Activated CD8-positive, alpha-beta memory T cell treated with anti-CD3 and anti-CD28 coated beads, Interleukin-2, amount 50 U/mL, for 4 hours (primary cell): ENCODE data around the gene HTT.
"Not testable (repeated sequence)": the region's sequence is repeated elsewhere in the genome, so short reads cannot be mapped to it uniquely, and the experiment has no call there.

Experiments used
- DNase-seq: peaks from one replicate; pipeline ENCODE4 v3.0.0-alpha.2; 2020

Gene HTT

DNA sequence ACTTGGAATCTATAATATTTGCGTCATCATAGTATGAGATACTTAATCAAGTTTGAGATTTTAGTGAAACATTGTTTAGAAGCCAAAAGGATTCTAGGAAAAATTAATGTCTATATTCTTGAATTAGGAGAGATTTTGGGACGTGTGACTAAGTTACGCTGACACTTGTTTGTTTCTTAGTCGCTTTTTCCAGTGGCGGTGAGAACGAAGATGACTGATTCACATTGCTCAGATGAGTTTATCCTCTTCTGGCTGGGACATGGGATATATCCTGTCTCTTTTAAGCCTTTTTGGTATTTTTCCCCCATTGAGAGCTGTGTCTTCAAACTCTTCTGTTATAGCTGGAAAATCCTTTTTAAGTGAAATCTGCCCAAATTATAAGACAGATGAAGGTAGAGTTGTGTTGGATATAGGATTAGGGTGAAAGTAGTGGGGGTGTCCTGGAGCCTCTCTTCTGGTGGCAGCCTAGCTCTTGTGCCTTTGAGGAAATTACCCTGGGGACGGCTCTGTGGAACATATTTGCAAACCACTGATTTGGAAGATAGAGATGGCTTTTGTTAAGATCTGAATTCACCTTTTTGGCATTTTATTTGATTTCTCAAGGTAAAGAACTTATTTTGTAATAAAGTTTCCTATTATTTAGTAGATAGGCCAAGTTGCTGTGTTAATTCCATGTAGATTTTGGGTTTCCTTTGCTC lies 49.7 kb downstream of the HTT start:
- no peak for DNase-seq

DNA sequence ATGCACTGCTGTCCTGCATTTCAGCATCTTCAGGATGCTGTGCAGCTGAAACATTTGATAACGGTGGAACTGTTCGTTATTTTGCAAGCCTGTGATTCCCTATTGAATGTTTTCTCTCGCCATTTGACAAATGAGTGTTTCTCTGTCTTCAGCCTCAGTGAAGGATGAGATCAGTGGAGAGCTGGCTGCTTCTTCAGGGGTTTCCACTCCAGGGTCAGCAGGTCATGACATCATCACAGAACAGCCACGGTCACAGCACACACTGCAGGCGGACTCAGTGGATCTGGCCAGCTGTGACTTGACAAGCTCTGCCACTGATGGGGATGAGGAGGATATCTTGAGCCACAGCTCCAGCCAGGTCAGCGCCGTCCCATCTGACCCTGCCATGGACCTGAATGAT lies 52.6 kb downstream of the HTT start:
- DNase-seq = no peak

DNA sequence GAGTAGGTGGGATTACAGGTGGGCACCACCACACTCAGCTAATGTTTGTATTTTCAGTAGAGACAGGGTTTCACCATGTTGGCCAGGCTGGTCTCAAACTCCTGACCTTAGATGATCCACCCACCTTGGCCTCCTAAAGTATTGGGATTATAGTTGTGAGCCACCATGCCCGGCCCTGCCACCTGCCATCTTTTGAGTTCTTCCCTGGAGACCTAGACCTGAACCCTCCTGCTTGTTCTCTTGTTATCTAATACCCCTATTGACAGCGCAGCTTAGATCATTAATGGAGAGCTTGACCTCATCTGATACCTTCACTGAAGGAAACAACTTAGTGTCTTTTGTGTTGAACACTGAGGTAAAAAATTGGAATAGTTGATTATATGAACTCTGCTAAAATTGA lies 53.6 kb downstream of the HTT start:
- no peak for DNase-seq

DNA sequence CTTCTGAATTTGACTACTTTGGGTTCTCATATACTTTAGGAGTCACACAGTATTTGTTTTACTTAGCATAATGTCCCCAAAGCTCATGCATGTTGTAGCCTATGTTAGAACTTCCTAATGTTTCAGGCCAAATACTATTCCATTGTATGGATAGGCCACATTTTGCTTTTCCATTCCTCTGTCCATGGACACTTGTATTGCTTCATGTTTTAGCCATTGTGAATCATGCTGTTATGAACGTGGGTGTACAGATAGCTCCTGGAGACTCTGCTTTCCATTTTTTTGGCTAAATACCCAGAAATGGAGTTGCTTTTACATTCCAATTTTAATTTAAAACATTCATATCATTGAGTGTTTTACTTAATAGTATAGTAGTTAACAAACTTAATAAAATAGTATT lies 54.5 kb downstream of the HTT start:
- no peak for DNase-seq

DNA sequence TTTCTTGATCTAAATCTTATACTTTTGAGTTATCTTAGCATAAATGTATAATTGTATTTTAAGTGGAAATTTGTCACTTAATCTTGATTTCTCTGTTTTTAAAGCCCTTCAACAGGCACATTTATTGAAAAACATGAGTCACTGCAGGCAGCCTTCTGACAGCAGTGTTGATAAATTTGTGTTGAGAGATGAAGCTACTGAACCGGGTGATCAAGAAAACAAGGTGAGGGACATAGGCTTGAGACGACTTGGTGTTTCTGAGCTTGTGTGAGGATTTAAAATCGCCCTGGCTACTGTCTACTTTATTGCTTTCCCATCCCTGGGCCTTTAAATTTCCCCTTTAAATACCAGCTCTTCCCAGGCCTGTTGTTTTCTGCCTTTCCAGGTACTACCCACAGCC lies 55.7 kb downstream of the HTT start:
- DNase-seq = no peak

DNA sequence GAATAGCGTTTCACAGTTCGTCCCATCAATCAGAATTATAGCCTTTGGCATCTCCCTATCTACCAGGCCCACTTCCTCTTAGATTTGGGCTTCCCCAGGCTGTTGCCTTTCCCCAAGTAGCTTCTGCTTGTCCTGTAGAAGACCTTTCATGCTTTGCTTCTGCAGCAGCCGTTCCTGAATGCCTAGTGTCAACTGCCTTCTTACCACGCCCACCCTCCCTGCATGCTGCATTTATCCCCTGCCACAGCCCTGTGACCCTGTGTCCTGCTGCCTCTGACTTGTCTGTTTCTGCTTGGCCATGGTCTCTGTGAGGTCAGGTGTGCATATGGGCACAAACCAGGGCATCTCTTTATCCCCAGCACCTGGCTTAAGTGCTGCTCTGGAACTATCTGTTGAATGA lies 56.3 kb downstream of the HTT start:
- DNase-seq = no peak

DNA sequence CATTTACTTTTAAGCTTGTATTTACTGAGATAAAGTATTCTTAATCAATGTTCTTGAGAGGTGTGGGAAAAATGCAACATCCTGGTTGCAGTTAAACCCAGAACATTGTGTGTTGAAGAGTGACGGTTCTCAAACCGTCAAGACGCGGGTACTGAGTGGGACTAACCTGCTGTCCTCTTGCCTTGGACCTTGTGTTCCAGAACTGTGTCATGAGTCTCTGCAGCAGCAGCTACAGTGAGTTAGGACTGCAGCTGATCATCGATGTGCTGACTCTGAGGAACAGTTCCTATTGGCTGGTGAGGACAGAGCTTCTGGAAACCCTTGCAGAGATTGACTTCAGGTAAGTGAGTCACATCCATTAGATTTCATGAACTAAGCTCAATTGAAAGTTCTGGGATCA lies 59.7 kb downstream of the HTT start:
- DNase-seq = no peak

DNA sequence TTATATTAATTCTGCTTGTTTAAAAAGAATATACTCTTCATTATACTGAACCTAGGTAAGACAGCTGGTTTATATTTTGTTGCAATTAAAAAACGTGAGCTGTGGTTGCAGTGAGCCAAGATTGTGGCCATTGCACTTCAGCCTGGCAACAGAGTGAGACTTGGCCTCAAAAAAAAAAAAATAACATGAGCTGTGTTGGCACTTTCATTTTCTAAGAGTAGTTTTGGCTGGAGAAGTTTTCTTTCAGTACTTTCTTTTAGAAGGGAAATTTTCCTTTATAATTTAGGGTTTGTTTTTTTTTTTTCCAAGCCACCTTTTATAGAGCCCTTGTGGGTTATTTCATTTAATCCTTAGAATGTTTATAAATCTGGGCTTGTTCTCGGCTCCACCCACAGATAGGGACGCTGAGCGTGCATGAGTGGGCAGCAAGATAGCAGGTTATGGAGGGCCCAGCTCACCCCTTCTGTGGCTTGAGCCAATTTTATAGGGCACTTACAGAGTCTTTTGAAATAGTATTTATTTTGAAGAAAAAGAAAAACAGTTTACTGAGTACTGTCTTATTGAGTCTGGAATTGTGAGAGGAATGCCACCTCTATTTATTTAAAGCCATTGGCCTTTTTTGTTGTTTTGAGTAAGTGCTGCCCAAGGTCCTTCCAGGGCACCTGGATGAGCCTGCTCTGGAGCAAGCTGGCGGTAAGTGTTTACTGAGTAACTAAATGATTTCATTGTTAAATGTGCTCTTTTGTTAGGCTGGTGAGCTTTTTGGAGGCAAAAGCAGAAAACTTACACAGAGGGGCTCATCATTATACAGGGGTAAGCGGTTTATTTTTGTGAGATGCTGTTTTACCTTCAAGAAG lies 60.9 kb downstream of the HTT start:
- DNase-seq = no peak

DNA sequence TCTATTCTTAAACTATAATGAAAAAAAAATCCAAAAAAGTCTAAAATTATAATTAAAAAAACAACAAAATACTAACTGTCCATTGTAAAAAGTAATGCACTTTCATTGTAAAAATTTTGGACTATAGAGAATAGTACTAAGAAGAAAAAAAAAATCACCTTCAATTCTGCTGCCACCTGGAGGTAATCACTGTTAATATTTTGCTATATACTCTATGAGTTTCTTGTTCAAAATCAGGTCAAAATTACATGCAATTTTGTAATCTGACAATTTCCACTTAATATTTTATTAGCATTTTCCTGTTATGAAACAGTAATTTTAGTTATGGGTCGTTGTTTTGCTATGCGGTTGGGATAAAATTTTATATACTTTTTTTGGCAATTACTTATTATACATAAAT lies 62.0 kb downstream of the HTT start:
- DNase-seq = no peak

DNA sequence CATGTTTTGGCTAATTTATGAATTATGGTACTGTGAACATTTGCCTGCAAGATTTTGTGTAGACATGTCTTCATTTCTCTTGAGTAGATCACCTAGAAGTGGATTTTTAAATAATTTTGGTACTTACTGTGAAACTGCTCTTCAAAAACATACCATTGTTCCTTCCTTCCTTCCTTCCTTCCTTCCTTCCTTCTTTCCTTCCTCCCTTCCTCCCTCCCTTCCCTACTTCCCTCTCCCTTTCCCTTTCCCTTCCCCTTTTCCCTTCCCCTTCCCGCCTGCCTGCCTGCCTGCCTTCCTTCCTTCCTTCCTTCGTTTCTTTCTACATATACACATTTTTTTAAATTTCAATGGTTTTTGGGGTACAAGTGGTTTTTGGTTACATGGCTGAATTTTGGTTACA lies 63.4 kb downstream of the HTT start:
- DNase-seq = no peak

DNA sequence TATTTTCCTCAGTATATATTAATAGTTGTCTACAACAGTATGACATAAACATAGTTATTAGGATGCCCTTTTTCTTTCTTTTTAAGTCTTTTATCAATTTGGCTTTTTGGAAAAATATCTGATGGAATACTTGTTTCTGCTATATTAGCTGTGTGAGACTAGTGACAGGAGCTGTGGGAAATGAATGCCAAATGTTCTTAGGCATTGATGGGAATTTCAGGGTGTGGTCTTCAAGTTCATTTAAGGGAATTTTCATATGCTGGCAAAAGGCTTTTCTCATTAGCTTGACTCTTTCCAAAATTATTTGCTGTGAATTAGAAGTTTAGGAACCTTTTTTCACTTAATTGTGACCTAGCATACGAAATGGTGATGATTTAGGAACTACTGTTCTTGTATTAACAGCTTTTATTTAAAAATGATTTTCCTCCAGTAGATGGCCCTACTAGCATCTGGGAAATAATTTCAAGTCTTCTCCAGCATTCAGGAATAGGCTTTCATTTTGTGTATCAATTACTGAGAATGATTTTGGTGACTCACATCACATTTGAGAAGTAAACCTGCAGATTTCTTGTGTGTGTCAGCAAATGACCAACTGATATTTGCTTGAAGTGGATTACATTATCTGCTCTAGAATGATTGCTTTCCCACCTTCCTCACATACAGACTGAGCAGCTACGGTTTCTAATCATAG lies 70.9 kb downstream of the HTT start:
- no peak for DNase-seq

DNA sequence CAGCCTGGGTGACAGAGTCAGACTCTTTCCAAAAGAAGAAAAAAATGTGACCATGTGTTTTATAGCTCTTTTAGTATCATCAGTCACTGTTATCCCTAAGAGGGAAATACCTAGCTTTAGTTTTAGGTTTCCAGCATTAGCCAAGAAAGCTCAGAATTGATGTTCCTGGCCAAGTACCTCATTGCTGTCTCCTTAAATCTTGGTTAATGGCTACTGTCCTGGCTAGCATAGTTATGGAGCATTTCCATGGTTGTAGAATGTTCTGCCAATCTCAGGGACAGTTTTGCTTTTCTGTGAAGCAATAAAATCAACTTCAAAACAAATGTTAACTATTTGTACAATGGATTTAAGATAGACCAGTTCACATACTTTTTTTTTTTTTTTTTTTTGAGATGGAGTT lies 74.4 kb downstream of the HTT start:
- DNase-seq = no peak

DNA sequence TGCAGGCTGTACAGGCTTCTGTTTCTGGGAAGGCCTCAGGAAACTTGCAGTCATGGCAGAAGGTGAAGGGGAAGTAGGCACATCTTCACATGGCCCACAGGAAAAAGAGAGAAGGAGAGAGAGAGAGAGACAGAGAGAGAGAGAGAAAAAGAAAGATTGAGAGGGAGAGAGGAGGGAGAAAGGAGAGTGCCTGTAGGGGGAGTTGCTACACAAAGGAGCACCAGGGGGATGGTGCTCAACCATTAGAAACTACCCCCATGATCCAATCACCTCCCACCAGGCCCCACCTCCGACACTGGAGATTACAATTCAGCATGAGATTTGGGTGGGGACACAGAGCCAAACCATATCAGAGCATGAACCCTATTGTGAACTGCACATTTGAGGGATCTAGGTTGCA lies 76.8 kb downstream of the HTT start:
- DNase-seq = not testable (repeated sequence)

DNA sequence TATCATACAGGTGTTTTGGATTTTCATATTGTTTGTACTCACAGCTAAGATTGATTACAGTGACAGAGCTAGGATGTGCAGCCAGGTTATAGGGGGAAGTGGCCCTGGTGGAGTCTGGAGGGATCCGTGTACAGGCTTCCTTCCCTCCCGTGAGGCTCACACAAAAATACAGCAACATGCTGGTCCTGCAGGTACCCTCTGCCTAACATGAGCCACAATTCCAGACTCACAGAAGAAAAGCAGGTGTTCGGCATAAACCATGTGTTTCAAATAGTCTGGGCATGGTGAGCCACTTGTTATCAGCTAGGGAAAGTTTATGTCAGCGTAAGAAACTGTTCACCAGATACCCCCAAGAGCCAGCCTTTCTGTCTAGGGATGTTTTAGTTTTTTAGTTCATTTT lies 82.9 kb downstream of the HTT start:
- DNase-seq = no peak

DNA sequence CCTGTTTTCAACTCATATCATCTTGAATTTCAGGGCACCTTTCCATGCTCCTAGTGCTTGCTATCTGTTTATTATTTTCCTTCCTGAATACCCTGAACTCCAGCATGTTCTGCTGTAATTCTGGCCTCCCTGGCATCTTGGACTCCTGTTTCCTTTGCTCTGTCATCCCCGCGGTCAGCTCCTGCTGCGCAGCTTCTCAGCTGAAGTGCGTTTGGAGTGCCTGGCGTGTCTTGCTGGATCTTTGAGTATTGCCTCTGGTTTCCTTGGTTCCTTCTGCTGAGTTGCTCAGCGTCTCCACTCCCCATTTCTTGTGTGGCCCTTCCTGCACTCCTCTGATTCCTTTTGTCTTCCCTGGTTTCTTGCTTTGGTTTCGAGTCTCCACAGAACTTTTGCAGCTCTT lies 84.4 kb downstream of the HTT start:
- DNase-seq = no peak

DNA sequence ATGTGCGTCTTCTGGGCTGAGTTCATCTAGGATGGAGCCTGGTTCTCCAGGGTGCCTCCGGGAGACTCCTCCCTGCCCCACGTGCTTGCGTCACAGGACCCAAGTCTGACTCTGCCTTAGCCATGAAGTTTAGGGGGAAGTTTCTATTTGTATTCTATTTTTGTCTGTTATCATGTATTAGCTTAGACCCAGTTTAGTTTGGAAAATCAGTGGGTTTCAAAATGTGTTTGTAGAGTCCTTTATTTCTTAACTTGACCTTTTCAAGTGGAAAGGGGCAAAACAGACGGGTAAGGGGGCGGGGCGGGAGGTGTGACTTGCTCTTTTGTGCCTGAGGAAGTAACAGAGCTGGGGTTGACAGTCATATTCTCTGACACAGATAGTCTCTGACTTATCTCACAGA lies 86.0 kb downstream of the HTT start:
- no peak for DNase-seq

DNA sequence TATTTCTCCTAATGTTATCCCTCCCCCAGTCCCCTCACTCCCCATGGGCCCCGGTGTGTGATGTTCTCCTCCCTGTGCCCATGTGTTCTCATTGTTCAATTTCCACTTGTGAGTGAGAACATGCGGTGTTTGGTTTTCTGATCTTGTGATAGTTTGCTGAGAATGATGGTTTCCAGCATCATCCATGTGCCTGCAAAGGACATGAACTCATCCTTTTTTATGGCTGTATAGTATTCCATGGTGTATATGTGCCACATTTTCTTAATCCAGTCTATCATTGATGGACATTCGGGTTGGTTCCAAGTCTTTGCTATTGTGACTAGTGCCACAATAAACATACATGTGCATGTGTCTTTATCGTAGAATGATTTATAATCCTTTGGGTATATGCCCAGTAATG lies 86.6 kb downstream of the HTT start:
- DNase-seq = not testable (repeated sequence)

DNA sequence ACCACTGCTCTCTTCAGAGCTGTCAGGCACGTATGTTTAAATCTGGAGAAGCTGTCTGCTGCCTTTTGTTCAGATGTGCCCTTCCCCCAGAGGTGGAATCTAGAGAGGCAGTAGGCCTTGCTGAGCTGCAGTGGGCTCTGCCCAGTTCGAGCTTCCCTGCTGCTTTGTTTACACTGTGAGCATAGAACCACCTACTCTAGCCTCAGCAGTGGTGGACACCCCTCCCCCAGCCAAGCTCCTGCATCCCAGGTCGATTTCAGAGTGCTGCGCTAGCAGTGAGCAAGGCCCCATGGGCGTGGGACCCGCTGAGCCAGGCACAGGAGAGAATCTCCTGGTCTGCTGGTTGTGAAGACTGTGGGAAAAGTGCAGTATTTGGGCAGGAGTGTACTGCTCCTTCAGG lies 92.0 kb downstream of the HTT start:
- not testable (repeated sequence) for DNase-seq

DNA sequence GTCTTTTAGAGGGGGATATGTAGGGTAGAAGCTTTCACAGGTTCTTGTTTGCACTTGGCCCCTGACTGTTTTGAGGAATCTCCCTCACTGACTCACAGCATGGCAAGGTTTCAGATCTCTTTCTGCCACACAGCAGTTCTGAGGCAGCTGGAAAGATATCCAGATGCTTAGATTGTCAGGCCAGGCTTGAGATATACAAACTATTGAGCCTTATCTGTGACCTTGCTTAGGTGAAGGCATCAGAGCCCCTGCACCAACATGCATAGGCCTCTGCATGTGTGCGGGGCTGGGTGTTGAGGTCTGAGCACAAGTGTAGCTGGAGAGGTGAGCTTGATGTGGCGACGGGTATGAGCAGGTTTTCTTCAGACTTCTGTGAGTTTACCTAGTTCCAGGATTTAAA lies 93.5 kb downstream of the HTT start:
- DNase-seq = no peak

DNA sequence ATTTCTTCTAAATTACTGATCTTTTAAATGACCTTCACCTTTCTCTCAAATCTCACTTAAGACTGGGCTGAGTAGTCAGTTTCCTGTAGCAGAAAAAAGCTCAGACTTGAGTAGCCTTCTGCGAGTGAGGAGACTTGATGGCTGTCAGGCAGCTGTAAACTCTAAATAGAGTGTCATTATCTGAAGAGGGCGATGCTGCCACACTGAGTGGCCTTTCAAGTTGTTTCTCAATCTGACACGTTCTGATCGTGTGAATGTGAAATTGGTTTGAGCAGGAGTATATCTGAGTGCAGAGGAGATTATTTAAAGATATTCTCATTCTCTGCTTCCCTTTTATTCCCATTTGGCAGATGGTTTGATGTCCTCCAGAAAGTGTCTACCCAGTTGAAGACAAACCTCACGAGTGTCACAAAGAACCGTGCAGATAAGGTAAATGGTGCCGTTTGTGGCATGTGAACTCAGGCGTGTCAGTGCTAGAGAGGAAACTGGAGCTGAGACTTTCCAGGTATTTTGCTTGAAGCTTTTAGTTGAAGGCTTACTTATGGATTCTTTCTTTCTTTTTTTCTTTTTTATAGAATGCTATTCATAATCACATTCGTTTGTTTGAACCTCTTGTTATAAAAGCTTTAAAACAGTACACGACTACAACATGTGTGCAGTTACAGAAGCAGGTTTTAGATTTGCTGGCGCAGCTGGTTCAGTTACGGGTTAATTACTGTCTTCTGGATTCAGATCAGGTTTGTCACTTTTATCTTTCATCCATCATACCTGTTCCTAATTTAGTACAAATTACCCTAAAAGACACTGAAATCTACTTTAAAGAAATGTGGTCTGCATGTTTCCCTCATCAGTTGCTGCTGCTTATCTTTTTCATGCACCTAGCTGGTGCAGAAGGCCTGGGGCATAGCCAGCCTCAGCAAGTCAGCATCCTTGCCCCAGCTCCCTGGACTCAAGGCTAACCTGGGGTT lies 100.2 kb downstream of the HTT start:
- DNase-seq = no peak

DNA sequence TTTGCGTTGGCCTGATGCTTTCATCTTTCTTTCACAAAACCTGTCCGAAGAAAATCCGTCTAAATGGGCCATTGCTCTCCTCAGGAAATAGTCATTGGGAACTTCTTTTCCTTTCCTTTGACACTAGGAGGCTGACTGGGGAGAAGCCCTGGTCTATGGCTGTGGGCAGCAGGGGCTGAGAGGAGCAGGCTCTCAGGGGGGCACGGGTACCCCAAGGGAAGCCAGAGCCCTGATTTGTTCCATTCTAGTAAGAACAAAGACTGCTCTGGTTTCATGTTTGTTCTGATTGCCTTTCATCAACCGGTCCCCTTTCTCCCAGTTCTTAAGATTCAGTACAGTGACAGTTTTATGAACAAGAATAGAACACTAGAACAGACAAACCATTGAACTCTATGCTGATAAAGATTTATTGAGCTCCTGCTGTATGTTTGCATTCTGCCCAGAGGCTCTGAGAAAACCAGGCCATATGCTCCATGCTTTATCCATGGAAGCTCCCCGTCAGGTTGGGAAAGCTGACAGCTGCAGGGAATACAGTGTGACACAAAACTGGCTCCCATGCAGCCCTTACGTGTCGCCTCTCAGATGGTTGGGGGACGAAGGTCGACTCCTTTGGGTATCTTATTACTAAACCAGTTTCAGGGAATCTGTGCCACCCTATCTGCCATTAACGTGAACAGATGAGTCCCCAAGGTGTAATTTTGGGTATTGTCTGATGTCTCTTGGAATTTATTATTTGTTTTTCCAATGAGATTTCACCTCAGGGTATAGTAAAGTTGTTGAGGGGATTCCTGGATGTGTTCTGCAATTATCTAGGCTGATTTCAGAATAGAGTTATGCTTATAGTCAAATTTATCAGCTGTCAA lies 102.1 kb downstream of the HTT start:
- no peak for DNase-seq

DNA sequence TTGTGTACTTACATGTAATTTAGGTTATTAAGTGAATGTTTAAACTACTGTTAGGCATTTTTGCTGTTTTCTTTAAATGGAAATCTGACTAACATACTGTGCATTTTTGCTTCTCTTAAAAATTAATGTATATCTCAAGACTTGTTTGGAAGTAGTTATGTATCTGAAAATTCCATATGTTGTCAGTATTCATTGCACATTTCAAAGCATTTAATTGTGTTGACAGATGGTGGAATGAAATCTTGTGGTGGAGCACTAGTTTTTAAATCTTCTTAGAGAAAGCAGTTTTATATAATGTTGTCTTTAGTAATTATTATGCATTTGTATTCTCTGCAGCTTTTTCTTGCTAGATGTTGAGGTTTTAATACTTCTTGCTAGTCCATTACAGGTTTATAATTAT lies 102.9 kb downstream of the HTT start:
- no peak for DNase-seq
